HG02884 (cell line): Measurements from ENCODE around the gene HDAC10.

Experiments
- ATAC-seq: cut with Tn5 transposase; IDR thresholded peaks from one replicate; pipeline ENCODE4 v1.9.1; 2021; ENCODE audit warnings: mild to moderate bottlenecking, moderate library complexity; ENCODE audit not compliant: unreplicated experiment

HDAC10 gene

GRCh38 chr22:50243685-50244419 is 7.2 kb downstream of the HDAC10 start:
- ATAC-seq: no peak

GRCh38 chr22:50242406-50242949 is 8.6 kb downstream of the HDAC10 start:
- ATAC-seq: no peak

DNA sequence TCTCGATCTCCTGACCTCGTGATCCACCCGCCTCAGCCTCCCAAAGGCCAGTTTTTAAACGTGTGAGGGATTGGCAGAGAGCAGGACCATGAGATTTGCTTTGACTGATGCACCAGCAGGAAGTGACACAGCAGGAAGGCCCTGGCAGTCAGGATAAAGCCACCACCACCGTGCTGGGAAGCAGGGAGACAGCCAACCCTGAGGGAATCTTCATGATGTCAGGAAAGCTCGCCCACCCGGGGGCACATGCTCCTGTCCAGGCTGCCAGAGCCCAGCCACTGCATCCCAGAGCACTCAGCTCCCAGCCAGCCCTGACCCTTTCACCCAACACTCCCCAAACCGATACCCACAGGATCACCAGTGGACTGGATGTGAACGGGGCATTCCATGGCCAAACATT is 12.3 kb downstream of the HDAC10 start:
- no peak for ATAC-seq

- no peak for ATAC-seq
These were observed 14.2 kb downstream of the HDAC10 start for GRCh38 chr22:50236731-50237409.

DNA sequence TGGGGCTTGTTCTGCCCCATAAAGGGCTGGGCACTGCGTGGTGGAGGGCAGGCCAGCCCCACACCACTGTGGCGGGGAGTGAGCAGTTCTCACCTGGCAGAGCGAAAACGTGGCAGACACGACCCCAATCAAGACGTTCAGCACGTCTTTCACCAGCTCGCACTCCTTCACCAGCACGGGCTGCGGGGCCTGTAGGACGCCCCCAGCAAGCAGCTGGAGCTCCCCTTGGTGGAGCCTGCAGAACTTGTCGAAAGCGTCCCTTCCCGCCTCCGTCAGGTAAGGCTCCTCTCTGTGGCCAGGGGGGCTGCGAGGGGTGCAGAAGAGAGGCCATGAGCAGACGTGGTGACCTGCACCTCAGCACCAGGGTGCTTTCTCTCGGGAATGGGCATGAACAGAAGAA is 17.8 kb downstream of the HDAC10 start:
- ATAC-seq: no peak

GRCh38 chr22:50232481-50233151 is 18.4 kb downstream of the HDAC10 start:
- no peak for ATAC-seq

DNA sequence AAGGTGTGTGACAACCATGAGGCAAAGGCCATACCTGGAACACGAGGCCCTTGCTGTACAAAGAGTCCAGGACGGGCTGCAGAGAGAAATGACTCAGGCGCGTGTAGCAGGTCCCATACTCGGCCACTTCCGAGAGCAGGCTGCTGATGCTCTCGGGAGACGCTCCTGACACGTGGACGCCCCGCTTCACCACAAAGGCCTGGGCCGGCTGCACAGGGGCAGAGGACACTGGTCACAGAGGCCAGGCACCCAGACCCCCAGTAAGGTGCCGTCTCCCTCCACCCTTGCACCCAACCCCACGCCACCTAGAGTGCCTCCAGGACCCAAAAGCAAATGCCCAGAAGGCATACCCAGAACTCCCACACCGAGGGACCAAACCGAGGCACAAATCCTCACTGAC is 21.7 kb downstream of the HDAC10 start:
- no peak for ATAC-seq

DNA sequence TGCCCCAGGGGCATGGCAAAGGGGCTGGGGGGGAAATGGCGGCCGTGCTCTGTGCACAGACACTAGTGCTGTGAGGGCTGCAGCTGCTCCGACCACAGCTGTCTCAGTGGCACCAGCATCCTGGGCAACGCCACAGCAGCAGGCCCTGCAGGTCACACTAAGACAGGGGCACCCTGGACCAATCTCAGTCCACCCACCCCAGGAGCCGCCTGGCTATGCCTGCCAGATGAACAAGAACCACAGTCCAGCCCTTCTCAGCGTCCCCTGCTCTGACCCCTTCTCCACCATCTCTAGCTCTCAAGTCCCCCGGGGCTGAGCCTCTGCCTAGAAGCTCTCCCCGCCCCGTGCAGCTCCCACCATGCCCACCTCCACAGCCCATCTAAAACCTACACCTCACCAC is 22.7 kb downstream of the HDAC10 start:
- no peak for ATAC-seq

GRCh38 chr22:50227579-50228215 is 23.4 kb downstream of the HDAC10 start:
- no peak for ATAC-seq

DNA sequence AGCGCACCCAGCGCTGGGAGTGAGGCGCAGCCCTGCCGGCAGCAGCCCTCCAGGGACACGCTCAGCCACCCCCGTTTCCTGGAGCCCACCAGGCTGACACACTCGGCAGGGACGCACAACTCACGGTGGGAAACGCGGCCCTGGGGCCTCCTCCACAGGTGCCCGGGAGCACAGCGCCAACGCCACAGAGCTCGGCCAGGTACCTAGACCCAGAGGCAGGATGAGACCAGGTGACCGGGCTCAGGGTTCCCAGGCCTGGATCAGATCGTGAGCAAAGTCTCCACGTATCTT is 24.2 kb downstream of the HDAC10 start:
- ATAC-seq: no peak

- ATAC-seq: no peak
These were observed 24.8 kb downstream of the HDAC10 start for GRCh38 chr22:50226063-50226874.

- ATAC-seq: no peak
These were observed 25.7 kb downstream of the HDAC10 start for GRCh38 chr22:50225200-50225969.

- no peak for ATAC-seq
These were observed 27.0 kb downstream of the HDAC10 start for GRCh38 chr22:50224071-50224470.

DNA sequence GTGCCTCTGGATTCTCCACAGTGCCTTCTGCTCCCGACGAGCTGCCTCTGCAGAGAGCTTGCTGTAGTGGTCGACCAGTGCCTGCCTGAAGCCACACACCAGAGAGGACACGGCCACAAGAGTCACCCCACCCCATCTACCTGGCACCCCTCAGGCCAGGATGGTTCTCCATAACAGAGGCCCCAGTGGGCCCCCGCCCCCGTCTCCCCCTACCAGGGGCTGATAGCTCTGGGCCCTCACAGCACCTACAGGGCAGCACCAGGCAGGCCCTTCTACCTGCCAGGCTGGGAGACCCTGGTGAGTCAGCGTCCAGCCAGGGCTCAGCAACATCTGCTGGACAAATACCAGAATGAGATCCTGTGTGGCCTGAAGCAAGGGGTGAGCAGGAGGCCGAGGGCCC is 28.6 kb downstream of the HDAC10 start:
- no peak for ATAC-seq

- ATAC-seq: no peak
These were observed 29.4 kb downstream of the HDAC10 start for GRCh38 chr22:50221410-50222300.

GRCh38 chr22:50220603-50221409 is 30.3 kb downstream of the HDAC10 start:
- no peak for ATAC-seq

DNA sequence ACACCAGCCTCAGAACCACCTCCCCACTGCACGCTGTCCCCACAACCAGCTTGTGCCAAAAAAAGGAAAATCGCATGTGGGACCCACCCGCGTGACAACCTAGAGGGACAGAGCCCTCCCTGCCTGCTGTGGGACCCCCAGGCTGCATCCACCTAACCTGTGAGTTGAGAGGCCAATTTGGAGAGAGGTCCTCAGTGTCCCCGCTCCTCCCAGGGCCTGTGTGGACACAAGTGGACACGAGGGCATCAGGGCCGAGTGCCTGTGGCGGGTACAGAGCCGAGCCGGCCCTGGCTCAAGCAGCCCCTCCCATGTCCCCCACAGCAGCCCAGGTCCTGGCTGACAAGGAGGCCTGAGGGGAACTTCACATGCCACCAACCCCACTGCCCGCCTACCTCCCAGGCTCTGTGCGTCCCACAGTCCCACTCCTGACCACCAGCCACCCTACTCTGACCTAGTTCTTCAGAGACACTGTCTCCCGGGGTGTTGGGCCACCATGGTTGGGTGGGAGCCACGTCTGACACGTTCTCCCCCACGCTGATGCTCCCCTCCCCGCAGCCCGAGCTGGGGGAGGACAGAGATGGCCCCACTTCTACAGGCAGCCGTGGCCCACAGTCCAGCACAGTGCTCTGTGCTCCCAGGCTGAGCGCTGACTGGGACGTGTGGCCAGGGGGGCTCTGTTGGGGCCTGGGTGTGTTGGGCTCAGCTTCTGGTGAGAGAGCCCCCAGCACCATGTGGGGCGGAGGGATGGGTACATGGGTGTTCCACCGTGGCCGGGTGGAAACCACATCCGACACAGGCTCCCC is 31.1 kb downstream of the HDAC10 start:
- ATAC-seq: no peak
